Testis (tissue), 2 donors: ENCODE results near the gene OTUD6A.

Experiments used
- POLR2A ChIP-seq: fragments of 450-650 bp; IDR thresholded peaks from one replicate; pipeline ENCODE4 v1.6.1; 2017; ENCODE audit warnings: antibody characterized with exemption, mild to moderate bottlenecking, moderate library complexity
- TF ChIP-seq, protein P1 (sequence below), 3 experiments: fragments of 450-650 bp in 2 of 3; fragments of 200-600 bp in 1 of 3; sonication (generic) in 1 of 3; IDR thresholded peaks; one replicate each; pipeline ENCODE4 v1.5.1; 2016 to 2019; ENCODE audit warnings: antibody characterized with exemption in 3 of 3, mild to moderate bottlenecking in 2 of 3, moderate library complexity in 1 of 3

DNA sequence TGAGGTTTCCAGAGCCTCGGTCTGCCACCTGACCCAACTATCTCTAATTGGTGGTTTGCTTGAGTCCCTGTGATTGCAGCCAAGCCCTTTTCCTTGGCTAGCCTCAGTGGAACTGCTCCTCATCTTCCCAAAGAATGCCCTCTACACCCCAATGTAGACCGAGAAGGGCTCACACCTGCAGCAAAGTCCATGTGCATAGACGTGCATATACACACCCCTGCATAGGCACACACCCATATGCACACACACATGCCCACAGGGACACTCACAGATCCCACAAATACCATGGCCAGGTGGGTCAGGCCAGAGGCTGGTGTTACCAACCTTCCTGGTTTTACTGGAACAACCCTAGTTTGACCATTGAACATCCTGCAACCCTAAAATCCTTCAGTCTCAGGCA is 12.9 kb upstream of the OTUD6A start:
- TF ChIP-seq, protein P1, sequence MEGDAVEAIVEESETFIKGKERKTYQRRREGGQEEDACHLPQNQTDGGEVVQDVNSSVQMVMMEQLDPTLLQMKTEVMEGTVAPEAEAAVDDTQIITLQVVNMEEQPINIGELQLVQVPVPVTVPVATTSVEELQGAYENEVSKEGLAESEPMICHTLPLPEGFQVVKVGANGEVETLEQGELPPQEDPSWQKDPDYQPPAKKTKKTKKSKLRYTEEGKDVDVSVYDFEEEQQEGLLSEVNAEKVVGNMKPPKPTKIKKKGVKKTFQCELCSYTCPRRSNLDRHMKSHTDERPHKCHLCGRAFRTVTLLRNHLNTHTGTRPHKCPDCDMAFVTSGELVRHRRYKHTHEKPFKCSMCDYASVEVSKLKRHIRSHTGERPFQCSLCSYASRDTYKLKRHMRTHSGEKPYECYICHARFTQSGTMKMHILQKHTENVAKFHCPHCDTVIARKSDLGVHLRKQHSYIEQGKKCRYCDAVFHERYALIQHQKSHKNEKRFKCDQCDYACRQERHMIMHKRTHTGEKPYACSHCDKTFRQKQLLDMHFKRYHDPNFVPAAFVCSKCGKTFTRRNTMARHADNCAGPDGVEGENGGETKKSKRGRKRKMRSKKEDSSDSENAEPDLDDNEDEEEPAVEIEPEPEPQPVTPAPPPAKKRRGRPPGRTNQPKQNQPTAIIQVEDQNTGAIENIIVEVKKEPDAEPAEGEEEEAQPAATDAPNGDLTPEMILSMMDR (IDR thresholded peaks at IDR 0.05) = no peak
- TF ChIP-seq POLR2A = no peak
